Kidney (tissue), 14 donors: ENCODE results near the gene SRPK1. TPM values are rescaled to one million over a fixed set of nuclear protein-coding genes. Genes with fewer than 3 reads are reported as not detected.

Experiments
- DNase-seq, 5 donors: peaks; one replicate each; pipeline ENCODE4 v3.0.0-alpha.2; 2013 to 2020
- FAIRE-seq: peaks from 2 replicates; lab custom pipeline; 2012; peaks lifted over from hg19 to GRCh38; lab: Jason Lieb, UNC
- H3K27ac ChIP-seq, 2 donors: one replicate each; pipeline ENCODE4 v1.7.0; 2013; ENCODE audit warnings: low read depth in 2 of 2, low read length in 2 of 2, inconsistent platforms in 1 of 2
- H3K27me3 ChIP-seq: one replicate; pipeline ENCODE4 v1.7.1; 2013; ENCODE audit warnings: low read length, inconsistent platforms; ENCODE audit not compliant: control insufficient read depth, insufficient read depth
- H3K36me3 ChIP-seq, 3 donors: one replicate each; pipeline versions ENCODE4 v1.7.0 to v1.7.1; 2013; ENCODE audit warnings: low read length in 3 of 3, control low read depth in 1 of 3, inconsistent platforms in 1 of 3; ENCODE audit not compliant: insufficient read depth in 3 of 3, control insufficient read depth in 2 of 3
- H3K4me1 ChIP-seq, 3 donors: one replicate each; pipeline versions ENCODE4 v1.7.0 to v1.7.1; 2013; ENCODE audit warnings: low read length in 3 of 3, inconsistent platforms in 1 of 3, low read depth in 1 of 3; ENCODE audit not compliant: control insufficient read depth in 2 of 3, insufficient read depth in 2 of 3
- H3K4me3 ChIP-seq, 3 donors: one replicate each; pipeline versions ENCODE4 v1.7.0 to v1.8.1; 2013; ENCODE audit warnings: low read length in 3 of 3, control low read depth in 1 of 3, inconsistent platforms in 1 of 3
- H3K9ac ChIP-seq, 3 donors: one replicate each; pipeline versions ENCODE4 v1.7.0 to v1.7.1; 2013; ENCODE audit warnings: low read length in 3 of 3, control low read depth in 1 of 3, inconsistent platforms in 1 of 3
- H3K9me3 ChIP-seq, 3 donors: one replicate each; pipeline versions ENCODE4 v1.7.0 to v1.7.1; 2013; ENCODE audit warnings: low read length in 3 of 3, control low read depth in 1 of 3, inconsistent platforms in 1 of 3; ENCODE audit not compliant: control insufficient read depth in 2 of 3, insufficient read depth in 1 of 3
- CTCF ChIP-seq: IDR thresholded peaks from 3 replicates; pipeline ENCODE4 v1.5.1; 2012; ENCODE audit warnings: mild to moderate bottlenecking, moderate library complexity, borderline replicate concordance; ENCODE audit not compliant: insufficient read depth; ENCODE audit errors: extremely low read depth
- intact Hi-C: fragments of 100-400 bp; cut with DNase I; formaldehyde crosslinking; loops from one replicate; pipeline ENCODE4 v1.11.1; 2022
- polyA plus RNA-seq: library from polyadenylated mRNA; stranded (reverse); fragments of 350-450 nt; fragmentation: Illumina TruSeq; extraction: RNeasy Lipid Tissue Mini Kit (QIAGEN cat#74804); gene quantifications from one replicate; pipeline ENCODE4 v1.2.3, GENCODE V29; 2014; ENCODE audit warnings: low read depth, low replicate concordance; ENCODE audit not compliant: insufficient read depth
- total RNA-seq: library from RNA; stranded (reverse); fragmentation: NEBNext Ultra II Directional; extraction: Animal tissue kit (Norgen Biotek cat#: 25700); gene quantifications from one replicate; pipeline ENCODE4 v1.2.1, GENCODE V29; 2021
- donor health status: control.
- donor health status: control.
- donor health status: control.
- donor health status: control.
- donor health status: control.
- donor health status: DM: yes; HTN: yes; CAD: no.
- donor health status: Normal renal cell carcinoma (clear cell type).

SRPK1 gene
- total and polyA plus RNA-seq, 2 donors from 2014 or later: 12.2 to 35.3 TPM

- Histone ChIP-seq H3K9ac (no peak overlapping the region), H3K9me3 (no peaks in the 10 kb centered on the region), H3K27ac (no peak overlapping the region), H3K27me3 (no peaks in the 10 kb centered on the region), H3K4me1 (no peaks in the 10 kb centered on the region), H3K4me3 (no peak overlapping the region), H3K36me3 (no peaks in the 10 kb centered on the region)
- no peak for TF ChIP-seq CTCF
- DNase-seq: no peak
- intact Hi-C loops: no loop called here
- no peak for FAIRE-seq
Measured at GRCh38 chr6:35794536-35795452, 126.1 kb downstream of the SRPK1 start.

- H3K4me1 ChIP-seq: no peaks in the 10 kb centered on the region
- no peak for TF ChIP-seq CTCF
- no peak for DNase-seq
- no peaks in the 10 kb centered on the region for H3K36me3 ChIP-seq
- intact Hi-C loops: no loop called here
- no peak for FAIRE-seq
- H3K4me3 ChIP-seq: no peak overlapping the region
- no peaks in the 10 kb centered on the region for H3K9me3 ChIP-seq
- H3K27ac ChIP-seq: no peak overlapping the region
- H3K27me3 ChIP-seq: no peaks in the 10 kb centered on the region
- H3K9ac ChIP-seq: no peak overlapping the region
Measured at GRCh38 chr6:35790683-35791082, 130.2 kb downstream of the SRPK1 start.

GRCh38 chr6:35788423-35788982, 132.4 kb downstream of the SRPK1 start:
- no peaks in the 10 kb centered on the region for H3K36me3 ChIP-seq
- no peak overlapping the region for H3K9ac ChIP-seq
- no peak overlapping the region for H3K27ac ChIP-seq
- H3K4me1 ChIP-seq: no peaks in the 10 kb centered on the region
- intact Hi-C loops: no loop called here
- H3K4me3 ChIP-seq: no peak overlapping the region
- no peak for FAIRE-seq
- no peaks in the 10 kb centered on the region for H3K27me3 ChIP-seq
- DNase-seq: no peak
- TF ChIP-seq CTCF: no peak
- H3K9me3 ChIP-seq: no peaks in the 10 kb centered on the region
